Suppressor macrophage treated with lipopolysaccharide for 4 hours (primary cell): Measurements from ENCODE around the gene NUP188.
A peak's percentile ranks its signal among the peaks of the same experiment; 100 is the strongest.
"Not testable (repeated sequence)": the region's sequence is repeated elsewhere in the genome, so short reads cannot be mapped to it uniquely, and the experiment has no call there.

Experiments used
- DNase-seq: peaks from one replicate; pipeline ENCODE4 v3.0.0-alpha.2; 2020

Gene NUP188

GRCh38 chr9:128917151-128917849 is 30.2 kb upstream of the NUP188 start:
- no peak for DNase-seq

DNA sequence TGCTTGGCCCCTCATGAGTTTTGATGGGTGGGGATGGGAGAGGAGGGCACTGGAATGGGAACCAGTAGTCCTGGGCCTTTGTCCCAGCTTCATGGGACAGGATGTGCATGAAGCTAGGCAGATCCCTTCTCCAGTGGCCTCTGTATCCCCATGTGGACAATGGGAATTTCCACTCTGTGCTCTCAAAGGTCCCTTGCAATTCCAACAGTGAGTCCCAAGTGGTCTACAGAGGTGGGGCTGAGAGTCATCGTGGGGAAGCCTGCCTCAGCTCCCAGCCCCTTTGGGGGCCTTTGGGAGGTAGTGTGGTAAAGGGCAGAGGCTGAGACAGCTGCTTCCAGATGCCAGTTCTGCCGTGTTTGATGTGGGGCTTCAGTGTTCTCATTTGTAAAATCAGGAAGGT is 28.6 kb upstream of the NUP188 start:
- no peak for DNase-seq

- DNase-seq = no peak
Observed at GRCh38 chr9:128919402-128920089, 28.0 kb upstream of the NUP188 start.

- no peak for DNase-seq
Observed at GRCh38 chr9:128920381-128921058, 27.0 kb upstream of the NUP188 start, which contains the start of gene PHYHD1. TSS of gene PHYHD1 (plus strand) at chr9:128920982. CDS start at chr9:128922324, 1,342 bp downstream.

GRCh38 chr9:128921881-128922763 is 25.4 kb upstream of the NUP188 start:
- no peak for DNase-seq

- no peak for DNase-seq
Observed at GRCh38 chr9:128923493-128923883, 24.0 kb upstream of the NUP188 start.

DNA sequence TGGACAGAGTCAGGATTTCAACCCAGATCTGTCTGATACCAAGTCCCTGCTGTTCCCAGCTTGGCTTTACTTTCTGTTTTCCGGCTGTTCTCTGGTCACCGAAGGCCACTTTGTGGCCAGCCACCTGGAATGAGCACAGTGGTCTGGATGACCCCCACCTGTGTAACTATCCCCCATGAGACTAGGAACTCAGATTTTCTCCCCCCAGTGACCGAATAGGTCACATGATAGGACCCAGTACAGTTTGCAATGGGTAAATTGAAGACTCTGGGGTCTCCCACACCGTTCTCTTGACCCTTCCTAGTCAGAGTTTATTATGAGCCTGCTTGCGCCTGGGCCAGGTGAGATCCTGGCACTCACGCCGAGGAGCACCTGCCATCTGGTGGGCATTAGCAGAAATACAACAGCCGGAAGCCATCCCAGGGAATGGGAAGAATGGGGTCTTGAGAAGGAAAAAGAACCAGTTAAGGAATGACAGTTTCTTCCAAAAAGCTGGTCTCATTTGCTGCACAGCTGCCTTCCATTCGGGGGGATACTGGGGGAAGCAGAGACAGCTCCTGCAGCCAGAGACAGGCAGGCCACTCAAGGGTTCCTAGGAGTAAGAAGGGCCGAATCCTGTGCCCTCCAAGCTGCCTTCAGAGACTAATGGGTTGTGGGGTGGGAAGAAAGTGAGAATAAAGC is 19.6 kb upstream of the NUP188 start:
- peak; percentile 50 for DNase-seq

DNA sequence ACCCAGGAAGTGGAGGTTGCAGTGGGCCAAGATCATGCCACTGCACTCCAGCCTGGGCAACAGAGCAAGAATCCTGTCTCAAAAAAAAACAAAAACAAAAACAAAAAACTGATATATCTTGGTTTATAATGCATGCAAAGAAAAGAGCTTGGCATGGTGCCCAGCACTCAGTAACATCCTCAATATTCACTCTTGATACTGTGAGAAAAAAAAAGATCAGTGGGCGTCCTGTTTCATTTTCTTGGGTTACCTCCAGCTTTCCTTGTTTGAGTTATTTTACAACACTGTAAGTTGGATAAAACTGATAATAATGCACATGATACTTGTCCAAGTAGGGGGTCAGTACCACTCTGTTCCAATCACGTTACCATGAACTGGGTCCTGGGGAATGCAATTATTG is 18.9 kb upstream of the NUP188 start:
- DNase-seq = no peak

GRCh38 chr9:128929560-128929959 is 17.9 kb upstream of the NUP188 start:
- no peak for DNase-seq

DNA sequence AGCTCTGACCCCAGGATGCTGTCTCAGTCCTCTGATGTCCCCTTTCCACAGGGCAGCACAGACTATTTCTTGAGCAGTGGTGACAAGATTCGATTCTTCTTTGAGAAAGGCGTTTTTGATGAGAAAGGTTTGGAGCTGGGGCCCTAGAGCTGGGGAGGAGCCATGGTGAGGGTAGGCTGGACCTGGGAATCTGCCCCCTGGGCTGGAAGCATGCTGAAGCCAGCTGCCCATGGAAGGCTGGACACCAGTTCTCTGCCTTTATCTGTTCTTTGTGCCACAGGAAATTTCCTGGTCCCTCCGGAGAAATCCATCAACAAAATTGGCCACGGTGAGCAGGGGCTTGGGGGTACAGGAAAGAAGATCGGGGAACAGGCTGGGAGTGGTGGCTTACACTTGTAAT is 13.8 kb upstream of the NUP188 start:
- DNase-seq = no peak

DNA sequence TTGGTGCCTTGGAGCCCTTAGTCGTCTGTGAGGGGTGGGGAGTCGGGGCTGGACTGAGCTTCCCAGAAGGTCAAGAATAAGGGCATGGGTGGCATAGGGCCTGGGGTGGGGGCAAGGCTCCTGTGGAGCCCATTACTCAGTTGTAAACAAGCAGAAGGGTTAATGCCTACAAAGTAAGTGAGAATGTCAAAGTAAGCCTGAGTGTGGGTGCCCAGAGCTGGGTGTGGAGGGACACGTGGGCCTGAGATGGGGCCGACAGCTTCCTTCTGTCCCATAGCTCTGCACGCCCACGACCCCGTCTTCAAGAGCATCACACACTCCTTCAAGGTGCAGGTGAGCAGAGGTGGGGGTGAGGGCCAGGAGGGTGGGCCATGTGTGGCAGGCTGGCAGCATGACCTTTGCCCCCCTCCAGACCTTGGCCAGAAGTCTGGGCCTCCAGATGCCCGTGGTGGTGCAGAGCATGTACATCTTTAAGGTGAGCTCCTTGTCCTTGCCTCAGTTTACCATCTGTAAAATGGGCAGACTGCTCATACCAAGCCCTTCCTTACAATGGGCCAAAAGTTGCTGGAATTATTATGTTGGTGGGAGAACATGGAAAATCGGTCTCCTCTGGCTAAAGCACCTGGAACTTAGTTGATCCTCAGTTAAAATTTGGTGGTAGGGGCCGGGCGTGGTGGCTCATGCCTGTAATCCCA is 11.2 kb upstream of the NUP188 start:
- no peak for DNase-seq

DNA sequence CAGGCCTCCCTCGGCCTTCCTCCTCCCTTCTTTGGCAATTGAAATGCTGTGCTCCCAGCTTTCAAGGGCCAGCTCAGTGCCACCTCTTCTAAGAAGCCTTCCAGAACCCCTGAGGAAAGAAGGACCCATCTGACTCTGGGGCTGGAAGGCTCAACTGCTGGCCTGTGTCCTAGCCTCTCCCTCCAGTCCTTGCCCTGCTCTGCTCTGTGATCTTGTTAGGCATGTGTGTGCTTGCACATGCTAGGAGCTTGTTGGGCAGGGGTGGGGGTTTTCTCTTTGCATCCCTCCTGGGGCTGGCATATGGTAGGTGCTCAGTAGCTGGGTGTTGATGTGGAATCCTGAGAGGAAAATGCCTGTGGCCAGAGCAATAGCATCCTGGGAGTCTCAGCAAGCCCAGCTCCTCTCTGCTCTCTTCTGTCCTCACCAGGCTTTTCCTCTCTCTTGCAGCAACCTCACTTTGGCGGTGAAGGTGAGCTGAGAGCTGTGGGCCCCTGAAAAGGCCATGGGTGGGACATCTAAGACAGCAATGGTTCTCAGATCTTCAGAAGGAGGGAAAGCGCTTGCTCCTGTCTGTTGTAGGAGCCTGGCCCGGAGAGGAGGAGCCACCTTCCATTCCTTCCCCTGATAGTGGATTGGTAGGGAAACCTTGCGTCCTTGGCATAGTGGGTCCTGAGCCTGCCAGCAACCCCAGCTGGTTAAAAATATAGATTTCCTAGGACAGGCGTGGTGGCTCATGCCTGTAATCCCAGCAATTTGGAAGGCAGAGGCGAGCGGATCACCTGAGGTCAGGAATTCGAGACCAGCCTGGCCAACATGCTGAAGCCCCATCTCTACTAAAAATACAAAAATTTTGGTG is 10.0 kb upstream of the NUP188 start:
- no peak for DNase-seq

DNA sequence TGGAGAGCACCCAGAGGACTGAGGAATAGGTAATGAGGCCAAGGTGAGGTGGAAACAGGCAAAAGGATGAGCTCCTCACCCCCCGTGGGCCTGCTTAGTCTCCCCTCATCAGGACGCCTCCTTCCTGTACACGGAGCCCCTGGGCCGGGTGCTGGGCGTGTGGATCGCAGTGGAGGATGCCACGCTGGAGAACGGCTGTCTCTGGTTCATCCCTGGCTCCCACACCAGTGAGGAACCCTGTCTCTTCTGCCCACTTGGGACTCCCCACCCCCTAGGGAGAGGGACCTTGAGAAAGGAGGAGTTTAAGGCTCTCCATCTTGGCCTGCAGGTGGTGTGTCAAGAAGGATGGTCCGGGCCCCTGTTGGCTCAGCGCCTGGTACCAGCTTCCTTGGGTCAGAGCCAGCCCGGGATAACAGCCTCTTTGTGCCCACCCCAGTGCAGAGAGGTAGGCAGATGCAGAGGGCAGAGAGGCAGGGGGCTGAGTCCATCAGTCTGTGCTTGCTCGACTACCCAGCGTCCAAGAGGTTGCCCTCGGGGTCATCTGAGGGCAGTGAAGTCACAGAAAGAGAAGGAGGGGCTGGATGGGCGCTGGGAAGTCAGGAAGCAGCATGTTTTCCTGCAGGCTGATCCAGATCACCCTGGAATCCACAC is 7.1 kb upstream of the NUP188 start:
- DNase-seq = no peak

GRCh38 chr9:128940946-128941755 is 6.3 kb upstream of the NUP188 start:
- no peak for DNase-seq

- no peak for DNase-seq
Observed at GRCh38 chr9:128943832-128944620, 3.5 kb upstream of the NUP188 start.

GRCh38 chr9:128944966-128945365 is 2.5 kb upstream of the NUP188 start:
- not testable (repeated sequence) for DNase-seq

GRCh38 chr9:128945798-128946501 is 1.5 kb upstream of the NUP188 start:
- DNase-seq = no peak
